Endothelial cell (in vitro differentiated cells): ENCODE measurements around the gene NFKB1. TPM values are rescaled to one million over a fixed set of nuclear protein-coding genes. Genes with fewer than 3 reads are reported as not detected.

Experiments used
- DNase-seq: peaks from one replicate; pipeline ENCODE4 v3.0.0; 2021; ENCODE audit warnings: low spot score
- H3K27ac Mint-ChIP-seq: one replicate; pipeline ENCODE4 v1.8.0; 2021; ENCODE audit warnings: mixed read lengths, inconsistent platforms; ENCODE audit not compliant: unreplicated experiment
- H3K27me3 Mint-ChIP-seq: one replicate; pipeline ENCODE4 v1.8.0; 2021; ENCODE audit warnings: mild to moderate bottlenecking, moderate library complexity, mixed read lengths, inconsistent platforms; ENCODE audit not compliant: unreplicated experiment
- H3K36me3 Mint-ChIP-seq: one replicate; pipeline ENCODE4 v1.8.0; 2021; ENCODE audit warnings: mild to moderate bottlenecking, low read depth, mixed read lengths, inconsistent platforms; ENCODE audit not compliant: unreplicated experiment
- H3K4me1 Mint-ChIP-seq: one replicate; pipeline ENCODE4 v1.8.0; 2021; ENCODE audit warnings: mild to moderate bottlenecking, mixed read lengths, inconsistent platforms; ENCODE audit not compliant: unreplicated experiment
- H3K4me3 Mint-ChIP-seq: one replicate; pipeline ENCODE4 v1.8.0; 2021; ENCODE audit warnings: mild to moderate bottlenecking, mixed read lengths, inconsistent platforms; ENCODE audit not compliant: unreplicated experiment
- H3K9me3 Mint-ChIP-seq: one replicate; pipeline ENCODE4 v1.8.0; 2021; ENCODE audit warnings: mixed read lengths, inconsistent platforms; ENCODE audit not compliant: unreplicated experiment
- total RNA-seq: library from RNA; stranded (reverse); fragmentation: NEBNext Ultra II Directional; extraction: Animal tissue kit (Norgen Biotek cat#: 25700); gene quantifications from one replicate; pipeline ENCODE4 v1.2.1, GENCODE V29; 2021; ENCODE audit not compliant: unreplicated experiment
- TF ChIP-seq, protein P1 (sequence below): fragments of 200-600 bp; sonication (generic); IDR thresholded peaks from one replicate; pipeline ENCODE4 v1.5.0; 2021; ENCODE audit warnings: antibody characterized with exemption; ENCODE audit not compliant: unreplicated experiment

Gene NFKB1
- total RNA-seq, 1 donor from 2014 or later, result 26.0 TPM

DNA sequence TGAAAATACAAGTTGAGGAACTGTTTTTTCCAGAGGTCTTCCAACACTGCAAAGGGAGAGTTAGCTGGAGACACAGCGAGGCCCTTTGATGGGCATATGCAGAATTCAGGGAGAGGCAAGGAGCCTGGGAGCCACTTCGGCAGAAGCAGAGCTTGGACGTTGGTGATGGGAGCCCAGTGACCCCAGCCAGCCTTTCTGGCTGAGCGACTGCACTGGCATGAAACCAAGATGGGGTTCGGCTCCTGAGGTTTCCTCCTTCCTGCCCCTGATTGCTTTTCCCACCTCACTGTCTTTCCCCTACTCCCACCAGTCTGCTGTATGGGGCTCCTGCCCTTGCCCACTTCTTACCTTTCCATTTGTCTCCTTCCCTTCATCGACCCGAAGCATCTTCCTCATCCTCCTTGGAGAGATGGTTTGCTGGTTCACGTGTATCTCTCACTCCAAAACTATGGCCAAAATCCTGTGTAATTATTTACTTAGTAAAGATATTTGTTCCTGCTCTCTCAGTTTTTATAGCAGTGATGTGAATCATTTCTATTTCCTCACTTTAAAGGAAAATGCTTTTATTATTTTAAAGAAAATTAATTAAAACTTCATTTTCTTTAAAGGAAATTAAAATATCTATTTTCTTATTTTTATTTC is 100.5 kb downstream of the NFKB1 start:
- DNase-seq, result no peak
- Mint-ChIP-seq H3K4me1 (no peaks in the 10 kb centered on the region), H3K27me3 (no peaks in the 10 kb centered on the region), H3K36me3 (peaks cover 28% of the 10 kb centered on the region), H3K27ac (no peak overlapping the region), H3K9me3 (no peaks in the 10 kb centered on the region), H3K4me3 (no peak overlapping the region)
- TF ChIP-seq, protein P1, sequence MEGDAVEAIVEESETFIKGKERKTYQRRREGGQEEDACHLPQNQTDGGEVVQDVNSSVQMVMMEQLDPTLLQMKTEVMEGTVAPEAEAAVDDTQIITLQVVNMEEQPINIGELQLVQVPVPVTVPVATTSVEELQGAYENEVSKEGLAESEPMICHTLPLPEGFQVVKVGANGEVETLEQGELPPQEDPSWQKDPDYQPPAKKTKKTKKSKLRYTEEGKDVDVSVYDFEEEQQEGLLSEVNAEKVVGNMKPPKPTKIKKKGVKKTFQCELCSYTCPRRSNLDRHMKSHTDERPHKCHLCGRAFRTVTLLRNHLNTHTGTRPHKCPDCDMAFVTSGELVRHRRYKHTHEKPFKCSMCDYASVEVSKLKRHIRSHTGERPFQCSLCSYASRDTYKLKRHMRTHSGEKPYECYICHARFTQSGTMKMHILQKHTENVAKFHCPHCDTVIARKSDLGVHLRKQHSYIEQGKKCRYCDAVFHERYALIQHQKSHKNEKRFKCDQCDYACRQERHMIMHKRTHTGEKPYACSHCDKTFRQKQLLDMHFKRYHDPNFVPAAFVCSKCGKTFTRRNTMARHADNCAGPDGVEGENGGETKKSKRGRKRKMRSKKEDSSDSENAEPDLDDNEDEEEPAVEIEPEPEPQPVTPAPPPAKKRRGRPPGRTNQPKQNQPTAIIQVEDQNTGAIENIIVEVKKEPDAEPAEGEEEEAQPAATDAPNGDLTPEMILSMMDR, result no peak

DNA sequence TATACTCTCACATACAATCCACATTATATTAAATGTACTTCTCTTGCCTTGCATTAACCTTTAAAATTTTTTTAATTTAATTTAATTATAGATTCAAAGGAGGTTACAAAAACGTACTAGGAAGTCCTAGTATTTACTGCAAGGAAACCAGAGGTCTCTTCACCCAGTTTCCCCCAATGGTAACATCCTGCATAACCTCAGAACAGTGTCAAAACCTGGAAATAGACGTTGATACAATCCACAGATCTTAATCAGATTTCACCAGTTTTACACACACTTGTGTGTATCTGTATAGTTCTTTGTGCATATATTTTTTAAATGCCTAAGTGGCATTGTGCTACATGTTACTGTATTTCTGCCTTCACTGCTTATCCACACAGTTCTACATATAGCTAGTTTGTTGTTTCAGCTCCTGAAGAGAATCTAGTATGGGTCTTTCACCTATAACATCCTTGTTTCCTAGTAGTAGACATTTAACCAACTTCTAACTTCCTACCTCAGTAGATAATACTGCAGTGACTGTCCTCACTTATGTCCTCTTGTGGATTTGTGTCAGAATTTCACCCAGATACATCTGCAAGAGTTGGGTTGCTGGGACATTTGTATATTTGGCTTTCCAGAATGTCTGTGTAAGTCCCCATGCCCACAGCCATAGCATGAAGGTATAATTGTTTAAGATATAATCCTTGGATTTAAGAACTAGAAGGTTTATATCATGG is 103.2 kb downstream of the NFKB1 start:
- peaks cover 34% of the 10 kb centered on the region for H3K36me3 Mint-ChIP-seq

DNA sequence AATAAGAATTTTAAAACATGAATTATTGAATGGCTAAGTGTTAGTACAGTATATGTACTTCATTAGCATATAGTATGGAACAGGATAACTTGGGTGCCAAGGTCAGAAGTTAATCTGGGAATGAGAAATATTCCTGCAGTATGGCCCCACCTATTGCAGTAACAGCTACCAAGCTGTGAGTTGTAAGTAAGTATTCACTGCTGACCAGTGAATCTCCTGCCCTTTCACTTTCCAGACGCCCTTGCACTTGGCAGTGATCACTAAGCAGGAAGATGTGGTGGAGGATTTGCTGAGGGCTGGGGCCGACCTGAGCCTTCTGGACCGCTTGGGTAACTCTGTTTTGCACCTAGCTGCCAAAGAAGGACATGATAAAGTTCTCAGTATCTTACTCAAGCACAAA is 105.1 kb downstream of the NFKB1 start:
- TF ChIP-seq, protein P1, result no peak
- no peak overlapping the region for H3K4me3 Mint-ChIP-seq

More for the DNA sequence above, 103.2 kb downstream of the NFKB1 start:
- no peaks in the 10 kb centered on the region for H3K9me3 Mint-ChIP-seq
- no peaks in the 10 kb centered on the region for H3K4me1 Mint-ChIP-seq
- no peak overlapping the region for H3K4me3 Mint-ChIP-seq
- no peak overlapping the region for H3K27ac Mint-ChIP-seq
- no peak for DNase-seq
- H3K27me3 Mint-ChIP-seq, result no peaks in the 10 kb centered on the region
- TF ChIP-seq, protein P1, result no peak

DNA sequence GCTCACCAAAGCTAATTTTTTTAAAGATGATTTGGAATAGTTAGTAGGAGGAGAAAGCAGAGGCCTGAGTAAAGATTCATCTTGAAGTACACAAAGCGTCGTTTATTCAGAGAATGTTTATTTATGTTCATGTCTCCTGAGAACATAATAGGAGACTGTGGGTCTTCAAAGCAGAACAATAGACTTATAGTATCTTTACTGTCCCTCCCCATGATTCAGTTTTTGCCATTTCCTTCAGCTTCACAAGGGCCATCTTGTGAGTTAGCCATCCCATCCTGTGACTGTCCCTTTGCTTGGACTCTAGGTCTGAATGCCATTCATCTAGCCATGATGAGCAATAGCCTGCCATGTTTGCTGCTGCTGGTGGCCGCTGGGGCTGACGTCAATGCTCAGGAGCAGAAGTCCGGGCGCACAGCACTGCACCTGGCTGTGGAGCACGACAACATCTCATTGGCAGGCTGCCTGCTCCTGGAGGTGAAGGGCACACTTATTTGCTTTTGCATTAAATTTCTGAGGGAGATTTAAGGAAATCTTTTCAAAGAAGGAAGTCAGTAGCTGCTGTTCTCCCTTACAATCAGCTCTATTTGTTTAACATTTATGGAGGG is 105.8 kb downstream of the NFKB1 start:
- H3K4me3 Mint-ChIP-seq, result no peak overlapping the region
- peaks cover 4% of the 10 kb centered on the region for H3K4me1 Mint-ChIP-seq
- no peak for DNase-seq
- peaks cover 50% of the 10 kb centered on the region for H3K36me3 Mint-ChIP-seq
- H3K27me3 Mint-ChIP-seq, result no peaks in the 10 kb centered on the region
- H3K9me3 Mint-ChIP-seq, result no peaks in the 10 kb centered on the region
- no peak overlapping the region for H3K27ac Mint-ChIP-seq
- TF ChIP-seq, protein P1, result no peak

More for the DNA sequence above, 105.1 kb downstream of the NFKB1 start:
- peaks cover 2% of the 10 kb centered on the region for H3K4me1 Mint-ChIP-seq
- H3K27me3 Mint-ChIP-seq, result no peaks in the 10 kb centered on the region
- H3K27ac Mint-ChIP-seq, result no peak overlapping the region
- H3K9me3 Mint-ChIP-seq, result no peaks in the 10 kb centered on the region
- no peak for DNase-seq
- peaks cover 45% of the 10 kb centered on the region for H3K36me3 Mint-ChIP-seq

DNA sequence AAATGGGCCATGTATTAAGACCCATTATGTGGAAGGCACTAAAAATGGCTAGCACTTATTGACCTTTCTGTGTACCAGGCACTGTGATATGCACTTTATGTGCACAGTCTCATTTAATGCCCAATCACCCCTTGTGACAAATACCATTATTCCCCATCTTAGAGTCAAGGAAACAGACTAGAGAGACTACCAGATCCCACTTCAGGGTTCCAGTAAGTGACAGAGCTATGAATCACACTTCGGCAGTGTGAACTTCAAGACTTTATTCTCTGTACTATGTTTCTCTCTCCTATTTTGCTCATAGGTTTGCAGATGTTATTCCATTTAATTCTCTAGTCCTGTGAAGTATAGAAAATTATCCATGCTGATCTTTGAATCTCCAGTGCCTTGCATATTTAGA is 107.0 kb downstream of the NFKB1 start:
- TF ChIP-seq, protein P1, result no peak
- Mint-ChIP-seq H3K4me3 (no peak overlapping the region), H3K27ac (no peak overlapping the region), H3K9me3 (no peaks in the 10 kb centered on the region), H3K27me3 (no peaks in the 10 kb centered on the region), H3K36me3 (peaks cover 58% of the 10 kb centered on the region), H3K4me1 (peaks cover 14% of the 10 kb centered on the region)
- DNase-seq, result no peak
